Left kidney (tissue), 2 donors: ENCODE data around the gene NOL4L. TPM values are rescaled to one million over a fixed set of nuclear protein-coding genes. Genes with fewer than 3 reads are reported as not detected.

ENCODE experiments used
- DNase-seq: peaks from one replicate; pipeline ENCODE4 v3.0.0-alpha.2; 2013
- polyA plus RNA-seq: library from polyadenylated mRNA; unstranded; fragments of 120-200 nt; gene quantifications from one replicate; pipeline ENCODE4 v1.2.1, GENCODE V29; 2013; ENCODE audit not compliant: insufficient read length

The NOL4L gene
- polyA plus RNA-seq, 1 donor, result 61.5 TPM

GRCh38 chr20:32447136-32448027, 137.8 kb downstream of the NOL4L start:
- DNase-seq, result no peak

- no peak for DNase-seq
Measured at GRCh38 chr20:32446301-32447100, 138.6 kb downstream of the NOL4L start.

- DNase-seq, result no peak
Measured at GRCh38 chr20:32445539-32446273, 139.4 kb downstream of the NOL4L start.

- DNase-seq, result no peak
Measured at GRCh38 chr20:32444474-32445220, 140.5 kb downstream of the NOL4L start.

GRCh38 chr20:32443386-32443974, 141.7 kb downstream of the NOL4L start:
- DNase-seq, result no peak

- DNase-seq, result no peak
Measured at GRCh38 chr20:32442630-32443373, 142.3 kb downstream of the NOL4L start.

- DNase-seq, result no peak
Measured at GRCh38 chr20:32441638-32442037, 143.5 kb downstream of the NOL4L start.

GRCh38 chr20:32440758-32441078, 144.4 kb downstream of the NOL4L start:
- DNase-seq, result no peak

GRCh38 chr20:32440069-32440757, 144.9 kb downstream of the NOL4L start:
- no peak for DNase-seq

- no peak for DNase-seq
Measured at GRCh38 chr20:32439132-32439829, 145.9 kb downstream of the NOL4L start.

GRCh38 chr20:32438331-32438858, 146.7 kb downstream of the NOL4L start:
- no peak for DNase-seq

GRCh38 chr20:32437391-32438074, 147.6 kb downstream of the NOL4L start:
- DNase-seq, result no peak

GRCh38 chr20:32436968-32437367, 148.2 kb downstream of the NOL4L start:
- DNase-seq, result no peak

- DNase-seq, result no peak
Measured at GRCh38 chr20:32436142-32436861, 148.8 kb downstream of the NOL4L start.

GRCh38 chr20:32435449-32436107, 149.6 kb downstream of the NOL4L start:
- no peak for DNase-seq

- no peak for DNase-seq
Measured at GRCh38 chr20:32434434-32434833, 150.7 kb downstream of the NOL4L start.

- no peak for DNase-seq
Measured at GRCh38 chr20:32433311-32434021, 151.7 kb downstream of the NOL4L start.
